Activated naive CD8-positive, alpha-beta T cell (primary cell): Measurements from ENCODE around the gene MCTP1.
"Not testable (repeated sequence)": the region's sequence is repeated elsewhere in the genome, so short reads cannot be mapped to it uniquely, and the experiment has no call there.

ENCODE experiments used
- H3K27ac Mint-ChIP-seq: one replicate; pipeline ENCODE4 v1.8.0; 2021; ENCODE audit warnings: mixed read lengths
- H3K27me3 Mint-ChIP-seq: one replicate; pipeline ENCODE4 v1.8.0; 2021; ENCODE audit warnings: mixed read lengths
- H3K36me3 Mint-ChIP-seq: one replicate; pipeline ENCODE4 v1.8.0; 2021; ENCODE audit warnings: mixed read lengths
- H3K4me1 Mint-ChIP-seq: one replicate; pipeline ENCODE4 v1.8.0; 2021; ENCODE audit warnings: low read depth, mixed read lengths
- H3K4me3 Mint-ChIP-seq: one replicate; pipeline ENCODE4 v1.8.0; 2021; ENCODE audit warnings: mild to moderate bottlenecking, mixed read lengths
- H3K9me3 Mint-ChIP-seq: one replicate; pipeline ENCODE4 v1.8.0; 2021; ENCODE audit warnings: low read depth, mixed read lengths

MCTP1 gene

DNA sequence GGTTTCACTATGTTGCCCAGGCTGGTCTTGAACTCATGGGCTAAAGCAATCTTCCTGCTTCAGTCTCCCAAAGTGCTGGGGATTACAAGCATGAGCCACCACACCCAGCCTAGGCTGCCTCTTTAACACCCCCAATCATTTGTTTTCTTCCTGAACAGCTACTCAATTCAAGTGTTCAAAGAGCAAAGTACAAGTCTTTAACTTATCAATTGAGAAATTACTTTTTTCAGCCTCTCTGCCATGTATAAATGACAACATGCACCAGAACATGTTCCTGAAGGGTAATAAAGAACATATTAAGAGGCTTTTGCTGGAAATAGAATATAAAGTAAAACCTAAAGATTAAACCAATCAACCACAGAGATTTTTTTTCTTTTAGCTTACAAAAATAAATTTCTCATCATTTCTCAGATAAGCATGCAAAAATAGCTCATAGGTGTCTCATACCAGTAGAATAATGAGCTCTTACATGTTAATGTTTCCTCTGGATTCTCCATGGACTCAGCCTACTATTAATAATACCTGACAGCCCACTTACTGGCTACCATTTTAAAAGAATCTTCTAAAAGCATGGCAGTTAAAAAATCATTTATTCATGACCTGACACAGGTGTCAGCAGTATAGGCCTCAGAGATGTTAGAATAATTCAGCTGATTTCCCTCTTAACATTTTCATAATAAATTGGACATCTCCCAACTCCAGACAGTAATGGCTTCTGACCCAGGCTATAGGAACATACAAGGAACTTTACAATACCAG lies 60.0 kb downstream of the MCTP1 start:
- Mint-ChIP-seq H3K9me3 (no peaks in the 10 kb centered on the region), H3K27ac (no peak overlapping the region), H3K4me3 (no peak overlapping the region), H3K4me1 (no peaks in the 10 kb centered on the region), H3K36me3 (no peaks in the 10 kb centered on the region), H3K27me3 (no peaks in the 10 kb centered on the region)

DNA sequence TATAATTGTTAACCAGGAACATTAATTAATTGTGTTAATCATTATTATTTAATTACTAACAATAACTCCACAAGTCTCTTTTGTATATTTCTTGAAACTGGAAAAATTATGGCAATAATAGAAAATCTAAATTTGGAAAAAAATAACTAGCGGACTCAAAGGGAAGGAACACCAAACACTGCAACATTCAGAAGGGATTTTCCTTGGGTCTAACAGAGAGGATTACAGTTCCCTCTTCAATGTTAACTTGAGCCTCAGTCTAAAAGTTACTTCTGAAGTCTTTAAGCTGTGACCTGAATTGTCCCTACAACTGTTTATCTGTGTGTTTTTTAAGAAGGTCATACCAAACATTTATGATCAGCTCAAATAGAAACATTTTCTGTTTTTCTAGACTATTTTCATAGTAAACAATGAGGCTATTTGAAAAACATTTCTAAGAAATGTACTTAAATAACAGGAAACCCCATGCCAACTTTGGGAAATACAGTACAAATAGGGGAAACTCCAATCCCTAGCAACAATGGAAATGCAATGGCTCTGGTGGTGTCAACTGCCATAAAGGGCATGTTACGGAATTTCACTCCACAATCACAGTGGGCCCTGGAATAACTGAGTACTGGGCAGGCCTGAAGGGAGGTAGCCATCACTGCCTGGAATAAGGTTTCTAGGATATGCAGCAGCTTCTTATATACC lies 61.2 kb downstream of the MCTP1 start:
- no peaks in the 10 kb centered on the region for H3K9me3 Mint-ChIP-seq
- no peaks in the 10 kb centered on the region for H3K27me3 Mint-ChIP-seq
- no peak overlapping the region for H3K27ac Mint-ChIP-seq
- H3K4me1 Mint-ChIP-seq: no peaks in the 10 kb centered on the region
- no peaks in the 10 kb centered on the region for H3K36me3 Mint-ChIP-seq
- H3K4me3 Mint-ChIP-seq: no peak overlapping the region

GRCh38 chr5:95222836-95223235 lies 62.1 kb downstream of the MCTP1 start:
- Mint-ChIP-seq H3K4me1 (no peaks in the 10 kb centered on the region), H3K36me3 (no peaks in the 10 kb centered on the region), H3K27ac (no peak overlapping the region), H3K9me3 (no peaks in the 10 kb centered on the region), H3K27me3 (no peaks in the 10 kb centered on the region), H3K4me3 (no peak overlapping the region)

GRCh38 chr5:95221234-95221633 lies 63.7 kb downstream of the MCTP1 start:
- Mint-ChIP-seq H3K9me3 (no peaks in the 10 kb centered on the region), H3K27ac (no peak overlapping the region), H3K4me1 (no peaks in the 10 kb centered on the region), H3K4me3 (no peak overlapping the region), H3K27me3 (no peaks in the 10 kb centered on the region), H3K36me3 (no peaks in the 10 kb centered on the region)

- H3K9me3 Mint-ChIP-seq: no peaks in the 10 kb centered on the region
- no peak overlapping the region for H3K4me3 Mint-ChIP-seq
- no peaks in the 10 kb centered on the region for H3K4me1 Mint-ChIP-seq
- H3K36me3 Mint-ChIP-seq: no peaks in the 10 kb centered on the region
- no peak overlapping the region for H3K27ac Mint-ChIP-seq
- H3K27me3 Mint-ChIP-seq: no peaks in the 10 kb centered on the region
Observed at GRCh38 chr5:95220381-95220780, 64.5 kb downstream of the MCTP1 start.

DNA sequence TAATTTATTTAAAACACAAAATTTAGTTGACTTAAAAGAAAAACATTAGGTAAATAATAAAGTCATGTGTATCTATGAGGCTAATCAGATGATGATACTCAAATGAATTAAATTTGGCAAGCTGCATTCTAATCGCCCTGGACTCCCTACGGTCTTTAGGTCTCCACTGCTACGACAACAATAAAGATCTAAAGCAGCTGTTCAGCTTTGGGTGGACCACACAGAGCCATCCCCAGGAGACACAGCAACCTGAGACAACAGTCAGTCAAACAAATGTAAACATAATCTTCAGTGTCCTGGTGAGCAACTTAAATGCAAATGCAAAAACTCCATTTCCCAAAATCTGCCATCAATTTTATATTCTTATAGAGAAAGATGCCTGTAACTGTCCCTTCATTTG lies 65.5 kb downstream of the MCTP1 start:
- H3K9me3 Mint-ChIP-seq: no peaks in the 10 kb centered on the region
- no peaks in the 10 kb centered on the region for H3K4me1 Mint-ChIP-seq
- no peaks in the 10 kb centered on the region for H3K27me3 Mint-ChIP-seq
- no peaks in the 10 kb centered on the region for H3K36me3 Mint-ChIP-seq
- no peak overlapping the region for H3K27ac Mint-ChIP-seq
- H3K4me3 Mint-ChIP-seq: no peak overlapping the region

- H3K27ac Mint-ChIP-seq: no peak overlapping the region
- no peaks in the 10 kb centered on the region for H3K9me3 Mint-ChIP-seq
- H3K27me3 Mint-ChIP-seq: no peaks in the 10 kb centered on the region
- H3K4me1 Mint-ChIP-seq: no peaks in the 10 kb centered on the region
- no peaks in the 10 kb centered on the region for H3K36me3 Mint-ChIP-seq
- H3K4me3 Mint-ChIP-seq: no peak overlapping the region
Observed at GRCh38 chr5:95217881-95218280, 67.0 kb downstream of the MCTP1 start.

- Mint-ChIP-seq H3K4me1 (no peaks in the 10 kb centered on the region), H3K27me3 (no peaks in the 10 kb centered on the region), H3K36me3 (no peaks in the 10 kb centered on the region), H3K4me3 (no peak overlapping the region), H3K9me3 (no peaks in the 10 kb centered on the region), H3K27ac (no peak overlapping the region)
Observed at GRCh38 chr5:95217351-95217750, 67.5 kb downstream of the MCTP1 start.

GRCh38 chr5:95216136-95216955 lies 68.5 kb downstream of the MCTP1 start:
- no peaks in the 10 kb centered on the region for H3K4me1 Mint-ChIP-seq
- no peaks in the 10 kb centered on the region for H3K36me3 Mint-ChIP-seq
- no peak overlapping the region for H3K27ac Mint-ChIP-seq

GRCh38 chr5:95207811-95208210 lies 77.1 kb downstream of the MCTP1 start:
- H3K4me1 Mint-ChIP-seq, H3K36me3 Mint-ChIP-seq, H3K27me3 Mint-ChIP-seq, H3K9me3 Mint-ChIP-seq, H3K4me3 Mint-ChIP-seq, H3K27ac Mint-ChIP-seq: not testable (repeated sequence)

More at GRCh38 chr5:95216136-95216955, 68.5 kb downstream of the MCTP1 start:
- no peaks in the 10 kb centered on the region for H3K9me3 Mint-ChIP-seq
- H3K27me3 Mint-ChIP-seq: no peaks in the 10 kb centered on the region
- H3K4me3 Mint-ChIP-seq: no peak overlapping the region

- H3K9me3 Mint-ChIP-seq: no peaks in the 10 kb centered on the region
- no peaks in the 10 kb centered on the region for H3K4me1 Mint-ChIP-seq
- no peaks in the 10 kb centered on the region for H3K27me3 Mint-ChIP-seq
- no peak overlapping the region for H3K4me3 Mint-ChIP-seq
- H3K27ac Mint-ChIP-seq: no peak overlapping the region
- no peaks in the 10 kb centered on the region for H3K36me3 Mint-ChIP-seq
Observed at GRCh38 chr5:95194856-95195255, 90.0 kb downstream of the MCTP1 start.

DNA sequence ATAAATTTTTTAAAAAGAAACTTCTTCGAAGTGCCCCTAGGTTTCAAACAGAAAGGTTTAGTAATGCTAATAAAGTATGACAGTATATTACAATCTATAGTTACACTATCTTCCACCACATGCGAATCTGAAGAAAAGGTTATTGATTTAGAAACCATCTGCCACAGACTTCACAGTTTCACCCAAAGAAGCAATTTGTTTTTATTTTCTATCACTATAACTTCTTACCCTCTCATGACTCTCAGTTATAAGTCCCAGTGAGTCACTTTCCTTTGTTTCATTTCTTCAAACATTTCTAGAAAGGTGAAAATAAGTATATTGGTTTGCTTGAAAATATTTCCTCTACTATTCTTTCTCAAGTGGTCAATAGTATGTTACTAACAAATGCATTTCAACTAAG lies 93.6 kb downstream of the MCTP1 start:
- no peaks in the 10 kb centered on the region for H3K9me3 Mint-ChIP-seq
- H3K4me1 Mint-ChIP-seq: no peaks in the 10 kb centered on the region
- H3K27me3 Mint-ChIP-seq: no peaks in the 10 kb centered on the region
- no peak overlapping the region for H3K27ac Mint-ChIP-seq
- no peaks in the 10 kb centered on the region for H3K36me3 Mint-ChIP-seq
- H3K4me3 Mint-ChIP-seq: no peak overlapping the region

- no peak overlapping the region for H3K27ac Mint-ChIP-seq
- H3K36me3 Mint-ChIP-seq: no peaks in the 10 kb centered on the region
- no peaks in the 10 kb centered on the region for H3K9me3 Mint-ChIP-seq
- H3K4me1 Mint-ChIP-seq: no peaks in the 10 kb centered on the region
- no peak overlapping the region for H3K4me3 Mint-ChIP-seq
- no peaks in the 10 kb centered on the region for H3K27me3 Mint-ChIP-seq
Observed at GRCh38 chr5:95184924-95185323, 100.0 kb downstream of the MCTP1 start.

GRCh38 chr5:95181644-95182043 lies 103.2 kb downstream of the MCTP1 start:
- H3K27ac Mint-ChIP-seq: no peak overlapping the region
- H3K4me1 Mint-ChIP-seq: no peaks in the 10 kb centered on the region
- peaks cover 4% of the 10 kb centered on the region for H3K9me3 Mint-ChIP-seq
- H3K36me3 Mint-ChIP-seq: no peaks in the 10 kb centered on the region
- no peak overlapping the region for H3K4me3 Mint-ChIP-seq
- no peaks in the 10 kb centered on the region for H3K27me3 Mint-ChIP-seq

- Mint-ChIP-seq H3K27ac (no peak overlapping the region), H3K4me3 (no peak overlapping the region), H3K36me3 (no peaks in the 10 kb centered on the region), H3K9me3 (peaks cover 4% of the 10 kb centered on the region), H3K27me3 (no peaks in the 10 kb centered on the region), H3K4me1 (no peaks in the 10 kb centered on the region)
Observed at GRCh38 chr5:95178046-95178651, 106.7 kb downstream of the MCTP1 start.
